ENCODE results near the gene EBF3.

EBF3 gene

DNA sequence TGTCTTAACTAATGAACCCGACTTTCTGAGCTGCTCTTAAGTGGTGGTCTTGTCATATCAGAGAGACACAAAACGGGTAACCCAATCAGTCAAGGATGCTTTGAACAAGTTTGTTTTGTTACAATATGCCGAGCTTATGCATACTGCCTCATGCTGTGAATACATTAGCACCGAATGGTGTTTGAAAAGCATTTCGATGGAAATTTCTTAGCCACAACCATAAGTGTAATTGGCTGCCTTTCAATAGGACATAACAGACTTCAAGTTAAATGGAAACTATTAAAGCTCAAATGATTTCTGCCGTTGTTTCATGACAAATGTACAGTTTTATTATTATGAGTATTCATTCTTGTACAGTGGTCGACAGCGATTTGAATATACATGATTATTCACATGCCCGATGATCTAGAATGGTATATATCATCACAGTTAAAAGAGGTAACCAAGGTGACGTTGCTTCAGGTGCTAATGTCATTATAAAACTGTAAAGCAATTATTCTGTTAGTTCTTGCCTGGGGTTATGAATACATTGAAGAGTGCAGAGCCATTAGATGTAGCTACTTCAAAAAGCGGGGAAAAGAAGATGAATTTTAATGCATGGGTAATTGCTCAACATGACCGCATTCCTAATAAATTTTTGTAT lies 118.8 kb downstream of the EBF3 start:
- Histone ChIP-seq H3K9ac (ENCODE audit: low read length) (no peak overlapping the region), H3K4me2 (ENCODE audit: low read length) (no peak overlapping the region), H3K79me2 (ENCODE audit: low read length) (no peaks in the 10 kb centered on the region), H3K4me1 (ENCODE audit: low read length) (no peaks in the 10 kb centered on the region), H3K9me3 (ENCODE audit: insufficient read depth, low read length) (no peaks in the 10 kb centered on the region), H3K27me3 (ENCODE audit: low read depth, low read length) (no peaks in the 10 kb centered on the region), H2AFZ (ENCODE audit: low read depth, low read length) (no peak overlapping the region), H3K36me3 (replicated peaks; ENCODE audit: low read depth, low read length) (no peaks in the 10 kb centered on the region), H4K20me1 (ENCODE audit: insufficient read depth, low read length) (no peaks in the 10 kb centered on the region), H3K4me3 (ENCODE audit: low read length) (no peak overlapping the region), H3K27ac (ENCODE audit: low read length) (no peak overlapping the region)
- TF ChIP-seq, protein P1, sequence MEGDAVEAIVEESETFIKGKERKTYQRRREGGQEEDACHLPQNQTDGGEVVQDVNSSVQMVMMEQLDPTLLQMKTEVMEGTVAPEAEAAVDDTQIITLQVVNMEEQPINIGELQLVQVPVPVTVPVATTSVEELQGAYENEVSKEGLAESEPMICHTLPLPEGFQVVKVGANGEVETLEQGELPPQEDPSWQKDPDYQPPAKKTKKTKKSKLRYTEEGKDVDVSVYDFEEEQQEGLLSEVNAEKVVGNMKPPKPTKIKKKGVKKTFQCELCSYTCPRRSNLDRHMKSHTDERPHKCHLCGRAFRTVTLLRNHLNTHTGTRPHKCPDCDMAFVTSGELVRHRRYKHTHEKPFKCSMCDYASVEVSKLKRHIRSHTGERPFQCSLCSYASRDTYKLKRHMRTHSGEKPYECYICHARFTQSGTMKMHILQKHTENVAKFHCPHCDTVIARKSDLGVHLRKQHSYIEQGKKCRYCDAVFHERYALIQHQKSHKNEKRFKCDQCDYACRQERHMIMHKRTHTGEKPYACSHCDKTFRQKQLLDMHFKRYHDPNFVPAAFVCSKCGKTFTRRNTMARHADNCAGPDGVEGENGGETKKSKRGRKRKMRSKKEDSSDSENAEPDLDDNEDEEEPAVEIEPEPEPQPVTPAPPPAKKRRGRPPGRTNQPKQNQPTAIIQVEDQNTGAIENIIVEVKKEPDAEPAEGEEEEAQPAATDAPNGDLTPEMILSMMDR (IDR thresholded peaks at IDR 0.05; ENCODE audit: low read depth, low read length) = no peak
- no peak for TF ChIP-seq EZH2phosphoT487 (IDR thresholded peaks at IDR 0.05; ENCODE audit: low read depth)

DNA sequence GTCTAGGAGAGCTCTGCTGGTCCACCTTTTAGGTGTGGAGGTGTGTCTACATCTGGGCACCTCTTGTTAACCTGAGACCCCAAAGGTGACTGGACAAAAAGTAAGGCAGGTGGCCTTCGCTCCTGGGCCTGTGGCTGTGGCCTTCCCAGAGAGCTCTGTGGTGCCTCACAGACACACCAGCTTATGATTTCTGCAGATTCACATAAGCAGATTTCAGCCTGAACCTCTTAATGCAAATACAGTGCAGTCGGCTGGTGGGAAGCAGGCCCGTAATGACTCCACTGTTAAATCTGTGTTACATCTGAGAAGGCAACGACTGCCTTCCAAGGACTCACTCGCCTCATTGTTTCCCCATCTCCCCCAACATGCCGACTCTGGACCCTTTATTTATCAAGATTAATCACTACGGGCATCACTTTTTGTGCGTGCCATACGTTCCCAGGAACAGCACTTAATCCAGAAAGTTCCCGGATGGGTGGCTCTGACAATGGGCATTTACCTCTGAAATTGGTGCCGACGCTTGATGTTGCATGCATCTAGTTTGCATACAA lies 119.8 kb downstream of the EBF3 start:
- H3K4me3 ChIP-seq (ENCODE audit: low read length) = no peak overlapping the region
- no peak for TF ChIP-seq EZH2phosphoT487 (IDR thresholded peaks at IDR 0.05; ENCODE audit: low read depth)
- TF ChIP-seq, protein P1 (IDR thresholded peaks at IDR 0.05; ENCODE audit: low read depth, low read length) = no peak
- H3K79me2 ChIP-seq (ENCODE audit: low read length) = no peaks in the 10 kb centered on the region
- H4K20me1 ChIP-seq (ENCODE audit: insufficient read depth, low read length) = no peaks in the 10 kb centered on the region
- no peaks in the 10 kb centered on the region for H3K4me1 ChIP-seq (ENCODE audit: low read length)
- no peak overlapping the region for H3K4me2 ChIP-seq (ENCODE audit: low read length)
- no peak overlapping the region for H3K9ac ChIP-seq (ENCODE audit: low read length)
- H2AFZ ChIP-seq (ENCODE audit: low read depth, low read length) = no peak overlapping the region
- H3K27me3 ChIP-seq (ENCODE audit: low read depth, low read length) = no peaks in the 10 kb centered on the region
- no peaks in the 10 kb centered on the region for H3K9me3 ChIP-seq (ENCODE audit: insufficient read depth, low read length)
- H3K27ac ChIP-seq (ENCODE audit: low read length) = no peak overlapping the region
- H3K36me3 ChIP-seq (replicated peaks; ENCODE audit: low read depth, low read length) = no peaks in the 10 kb centered on the region

DNA sequence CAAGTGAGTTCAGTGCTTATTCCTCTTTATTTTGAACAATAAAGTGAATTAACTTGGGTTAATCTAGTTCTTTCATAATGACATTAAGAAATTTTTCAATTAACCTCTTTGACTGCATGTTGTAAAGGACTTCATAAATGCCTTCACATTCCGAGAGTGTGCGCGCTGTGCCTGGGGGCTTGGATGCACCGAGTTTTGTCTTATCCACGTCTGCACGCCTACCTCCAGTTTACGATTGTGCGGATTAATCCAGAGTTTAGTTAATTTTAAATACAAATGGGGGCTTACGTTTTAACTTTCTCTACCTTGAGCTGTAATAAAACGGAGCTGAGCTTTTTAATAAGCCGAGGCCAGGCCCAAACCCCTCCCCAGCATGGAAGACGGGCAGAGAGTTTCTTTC lies 120.4 kb downstream of the EBF3 start:
- H3K79me2 ChIP-seq (ENCODE audit: low read length) = no peaks in the 10 kb centered on the region
- no peaks in the 10 kb centered on the region for H3K9me3 ChIP-seq (ENCODE audit: insufficient read depth, low read length)
- no peak overlapping the region for H3K9ac ChIP-seq (ENCODE audit: low read length)
- no peak for TF ChIP-seq EZH2phosphoT487 (IDR thresholded peaks at IDR 0.05; ENCODE audit: low read depth)
- TF ChIP-seq, protein P1 (IDR thresholded peaks at IDR 0.05; ENCODE audit: low read depth, low read length) = no peak
- no peak overlapping the region for H2AFZ ChIP-seq (ENCODE audit: low read depth, low read length)
- H3K36me3 ChIP-seq (replicated peaks; ENCODE audit: low read depth, low read length) = no peaks in the 10 kb centered on the region
- H4K20me1 ChIP-seq (ENCODE audit: insufficient read depth, low read length) = no peaks in the 10 kb centered on the region
- H3K27ac ChIP-seq (ENCODE audit: low read length) = no peak overlapping the region
- no peak overlapping the region for H3K4me2 ChIP-seq (ENCODE audit: low read length)
- no peak overlapping the region for H3K4me3 ChIP-seq (ENCODE audit: low read length)
- H3K4me1 ChIP-seq (ENCODE audit: low read length) = no peaks in the 10 kb centered on the region
- H3K27me3 ChIP-seq (ENCODE audit: low read depth, low read length) = no peaks in the 10 kb centered on the region

DNA sequence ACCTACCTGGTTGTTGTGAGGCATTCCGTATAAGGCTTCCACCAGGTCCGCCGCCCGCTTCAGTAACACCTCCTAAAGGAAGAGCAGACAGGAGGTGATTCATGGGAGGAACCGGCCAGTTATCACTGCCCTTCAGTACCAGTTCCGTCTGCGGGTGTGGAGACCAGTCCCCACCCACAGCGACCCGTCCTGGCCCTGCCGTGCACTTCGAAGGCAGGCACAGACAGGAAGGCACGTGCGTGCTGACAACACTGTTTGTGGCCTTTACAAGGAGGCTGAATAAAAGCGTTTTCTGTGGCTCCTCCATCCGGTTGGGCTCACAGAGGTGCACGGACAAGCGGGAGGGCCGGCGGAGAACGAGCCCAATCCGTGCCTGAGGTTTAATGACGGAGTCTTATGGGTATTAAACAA lies 120.9 kb downstream of the EBF3 start:
- no peak overlapping the region for H3K27ac ChIP-seq (ENCODE audit: low read length)
- H3K4me2 ChIP-seq (ENCODE audit: low read length) = no peak overlapping the region
- no peak overlapping the region for H3K9ac ChIP-seq (ENCODE audit: low read length)
- no peaks in the 10 kb centered on the region for H3K4me1 ChIP-seq (ENCODE audit: low read length)
- H3K27me3 ChIP-seq (ENCODE audit: low read depth, low read length) = no peaks in the 10 kb centered on the region
- no peak overlapping the region for H3K4me3 ChIP-seq (ENCODE audit: low read length)
- H4K20me1 ChIP-seq (ENCODE audit: insufficient read depth, low read length) = no peaks in the 10 kb centered on the region
- no peaks in the 10 kb centered on the region for H3K36me3 ChIP-seq (replicated peaks; ENCODE audit: low read depth, low read length)
- H3K79me2 ChIP-seq (ENCODE audit: low read length) = no peaks in the 10 kb centered on the region
- H2AFZ ChIP-seq (ENCODE audit: low read depth, low read length) = no peak overlapping the region
- TF ChIP-seq, protein P1 (IDR thresholded peaks at IDR 0.05; ENCODE audit: low read depth, low read length) = no peak
- TF ChIP-seq EZH2phosphoT487 (IDR thresholded peaks at IDR 0.05; ENCODE audit: low read depth) = no peak
- no peaks in the 10 kb centered on the region for H3K9me3 ChIP-seq (ENCODE audit: insufficient read depth, low read length)
